C4-2B (cell line): ENCODE measurements around the gene RHBDL1.

ENCODE experiments used
- H3K27ac ChIP-seq: fragments of 450-650 bp; 2 replicates; pipeline ENCODE4 v1.5.1; 2017
- CTCF ChIP-seq: fragments of 450-650 bp; conservative IDR thresholded peaks from 2 replicates; pipeline ENCODE4 v1.5.1; 2017; ENCODE audit warnings: mild to moderate bottlenecking
- ZFX ChIP-seq: fragments of 450-650 bp; IDR thresholded peaks from 2 replicates; pipeline ENCODE4 v1.6.1; 2017

RHBDL1 gene

GRCh38 chr16:681746-682427, 6.4 kb downstream of the RHBDL1 start:
- no peak for TF ChIP-seq ZFX
- TF ChIP-seq CTCF, result no peak
- peak overlapping the region; percentile 94 for H3K27ac ChIP-seq

- peak overlapping the region; percentile 94 for H3K27ac ChIP-seq
- TF ChIP-seq ZFX (no peak), CTCF (no peak; the same call in 1 of the 2 replicates)
These were observed 7.3 kb downstream of the RHBDL1 start for GRCh38 chr16:682493-683395.

GRCh38 chr16:683396-684070, 8.1 kb downstream of the RHBDL1 start:
- TF ChIP-seq CTCF, result no peak
- peak; percentile 83 for TF ChIP-seq ZFX
- peak overlapping the region; percentile 94 for H3K27ac ChIP-seq

GRCh38 chr16:684071-684794, 8.8 kb downstream of the RHBDL1 start, which contains the start of gene JMJD8:
Gene JMJD8 (minus strand): TSS chr16:684334. CDS start chr16:684319, 15 bp downstream.
- H3K27ac ChIP-seq, result peak within 1 kb of the TSS; percentile 94
- TF ChIP-seq CTCF (no peak), ZFX (peak; percentile 67)

GRCh38 chr16:684961-685696, 9.7 kb downstream of the RHBDL1 start:
- peak overlapping the region; percentile 94 for H3K27ac ChIP-seq

More at GRCh38 chr16:684961-685696, 9.7 kb downstream of the RHBDL1 start:
- no peak for TF ChIP-seq ZFX
- TF ChIP-seq CTCF, result no peak
